Measurements from ENCODE around the gene SMAD3. TPM values are rescaled to one million over a fixed set of nuclear protein-coding genes. Genes with fewer than 3 reads are reported as not detected.
A peak's percentile ranks its signal among the peaks of the same experiment; 100 is the strongest.

SMAD3 gene
- total and polyA plus RNA-seq, 10 of the 15 experiments (the other 5 are each of a cell fraction or from before 2014, with no cell fraction given), result 5.6 to 43.2 (median 16.0) TPM

DNA sequence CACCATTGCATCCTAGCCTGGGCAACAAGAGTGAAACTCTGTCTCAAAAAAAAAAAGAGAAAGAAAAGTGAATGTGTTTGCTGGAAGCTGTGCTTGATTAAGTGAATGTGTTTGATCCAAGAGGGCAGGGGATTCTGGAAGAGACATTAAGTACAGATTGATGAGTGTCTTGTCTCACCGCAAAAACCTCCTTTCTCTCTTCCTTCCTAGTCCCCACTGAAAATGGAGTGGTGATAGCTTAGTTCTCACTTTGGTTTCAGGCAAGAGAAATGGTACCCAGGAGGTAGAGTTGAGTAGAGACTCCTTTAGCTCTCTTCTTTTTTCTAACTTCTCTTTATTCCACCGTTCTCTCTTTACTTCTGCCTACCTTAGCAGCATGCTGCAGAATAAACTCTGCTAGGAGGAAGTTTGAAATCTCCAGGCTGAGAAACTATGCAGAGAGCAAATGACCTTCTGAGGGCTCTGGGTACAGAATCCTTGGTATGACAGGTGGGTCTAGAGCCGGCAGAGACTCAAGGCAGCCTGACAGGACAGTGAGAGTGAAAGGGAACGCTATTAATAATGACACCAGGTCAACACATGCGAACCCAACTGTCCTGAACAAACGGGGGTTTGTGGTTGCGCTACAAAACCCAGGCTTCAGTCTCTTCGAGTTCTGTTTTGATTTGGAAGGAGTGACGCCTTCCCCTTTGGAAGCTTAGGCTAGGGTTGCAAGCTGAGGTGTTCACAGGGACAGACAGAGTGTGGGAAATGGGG lies 74.9 kb downstream of the SMAD3 start (continued):
- TF ChIP-seq CREM (IDR thresholded peaks at IDR 0.05; ENCODE audit: low read depth) (peak; percentile 67), EED (IDR thresholded peaks at IDR 0.05; ENCODE audit: low read depth) (peak; percentile 79), KAT2A (conservative IDR thresholded peaks at IDR 0.05; ENCODE audit: control insufficient read depth, low read depth, low read length) (no peak)

DNA sequence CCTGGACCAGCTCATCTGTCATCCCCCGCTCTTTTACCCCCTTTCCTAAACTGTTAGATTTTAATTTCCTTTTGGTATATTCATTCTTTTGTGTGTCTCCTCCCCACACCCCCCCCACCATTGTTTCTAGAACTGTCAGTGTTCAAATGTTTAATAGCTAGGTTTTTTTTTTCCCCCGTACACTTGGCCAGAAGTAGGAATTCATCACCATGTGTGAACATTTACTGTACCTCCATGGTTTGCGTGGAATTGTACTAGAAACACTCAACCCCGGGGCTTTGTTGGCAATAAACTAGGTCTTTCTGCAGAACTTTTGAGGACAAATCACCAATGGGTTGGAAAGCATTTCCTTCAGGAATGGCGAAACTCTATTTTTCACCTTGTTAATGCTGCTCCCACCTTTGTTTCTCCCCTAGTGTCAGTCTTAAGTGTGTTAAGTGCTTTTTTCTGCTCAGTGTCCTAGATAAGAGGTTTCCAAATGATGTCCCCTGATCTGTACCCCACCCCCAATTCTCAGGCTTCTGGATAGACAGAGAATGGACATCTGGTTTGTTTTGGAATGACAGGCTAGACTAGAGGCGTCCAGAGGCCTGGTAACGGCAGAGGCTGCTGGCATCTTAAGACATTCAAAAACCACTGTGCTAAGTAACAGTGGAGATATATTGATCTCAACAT lies 76.8 kb downstream of the SMAD3 start:
- H3K9me3 ChIP-seq (replicated peaks; ENCODE audit: control insufficient read depth, insufficient read depth, low read length), result no peaks in the 10 kb centered on the region
- no peaks in the 10 kb centered on the region for H3K27me3 ChIP-seq (replicated peaks in 1 of 2; ENCODE audit: control insufficient read depth in 2 of 2, insufficient read depth in 2 of 2, low read length in 1 of 2)
- intact Hi-C loops (cut with micrococcal nuclease; ENCODE audit: unreplicated experiment) (no loop called here), in situ Hi-C loops (cut with MboI) (no loop called here)
- DNase-seq (ENCODE audit: low read depth, low spot score) (no peak), ATAC-seq (no peak), FAIRE-seq (no peak)
- peaks cover 57% of the 10 kb centered on the region for H3K79me2 ChIP-seq (ENCODE audit: control insufficient read depth, insufficient read depth, low read length)
- H3K4me1 ChIP-seq (ENCODE audit: control insufficient read depth, insufficient read depth, low read length), result peaks cover 31% of the 10 kb centered on the region
- 96% methylated on average over 7 of the region's 7 CpGs for WGBS (ENCODE audit: insufficient coverage, insufficient replicate concordance, low lambda C conversion rate, missing lambda C conversion rate)
- no peak overlapping the region for H3K27ac ChIP-seq (ENCODE audit: control insufficient read depth, insufficient read depth)
- POLR2A ChIA-PET, result interaction anchor here (0.5 to 1.4 kb wide), 8 partner anchors 8 to 761 kb away, joined by 3 to 7 read pairs (median 4); no protein-coding TSS in a partner anchor
- H3K36me3 ChIP-seq (ENCODE audit: control insufficient read depth in 2 of 2, insufficient read depth in 2 of 2, low read length in 1 of 2), result no peaks in the 10 kb centered on the region; a peak in 3 of 4 replicates
- no peak overlapping the region for H3K9ac ChIP-seq (ENCODE audit: control insufficient read depth, insufficient read depth, low read length)
- RAD21 ChIA-PET (ENCODE audit: unreplicated experiment), result interaction anchor here (1.2 to 1.6 kb wide), 2 partner anchors 20 to 41 kb away, joined by 3 to 4 read pairs; no protein-coding TSS in a partner anchor
- no peak overlapping the region for H3K4me2 ChIP-seq (ENCODE audit: control insufficient read depth, insufficient read depth)
- SMC1A ChIA-PET (ENCODE audit: uncharacterized antibody, unreplicated experiment), result interaction anchor here (0.6 to 14.8 kb wide), 11 partner anchors 8 to 611 kb away, joined by 3 to 179 read pairs (median 4); no protein-coding TSS in a partner anchor
- H2AFZ ChIP-seq (ENCODE audit: control insufficient read depth, low read depth, low read length), result no peak overlapping the region
- H3K4me3 ChIP-seq, result no peak overlapping the region
- TF ChIP-seq FOS (IDR thresholded peaks at IDR 0.05; ENCODE audit: borderline replicate concordance, extremely low read depth, insufficient read length) (no peak), SMAD1 (IDR thresholded peaks at IDR 0.05; ENCODE audit: low read depth, partially characterized antibody) (no peak), IKZF2 (IDR thresholded peaks at IDR 0.05) (no peak), IRF4 (IDR thresholded peaks at IDR 0.05; ENCODE audit: low read depth, low read length) (no peak), MTA2 (IDR thresholded peaks at IDR 0.05; ENCODE audit: low read depth) (no peak), RCOR1 (conservative IDR thresholded peaks at IDR 0.05; ENCODE audit: low read depth, low read length) (no peak), RAD51 (IDR thresholded peaks at IDR 0.05) (no peak), CBX3 (IDR thresholded peaks at IDR 0.05; ENCODE audit: borderline replicate concordance, low read depth) (no peak), STAT3 (IDR thresholded peaks at IDR 0.05; ENCODE audit: low read depth, low read length) (no peak), SIN3A (IDR thresholded peaks at IDR 0.05; ENCODE audit: low read depth, low read length) (no peak), STAT1 (conservative IDR thresholded peaks at IDR 0.05) (no peak), ETV6 (conservative IDR thresholded peaks at IDR 0.05 in 1 of 2, IDR thresholded peaks at IDR 0.05 in 1 of 2; ENCODE audit: borderline replicate concordance in 1 of 2, low read depth in 1 of 2) (no peak), RUNX3 (IDR thresholded peaks at IDR 0.05; ENCODE audit: low read length) (no peak), POU2F2 (IDR thresholded peaks at IDR 0.05; ENCODE audit: borderline replicate concordance, low read depth, low read length) (no peak), SUPT20H (IDR thresholded peaks at IDR 0.05; ENCODE audit: borderline replicate concordance, control insufficient read depth, low read depth, low read length) (no peak), ZNF217 (IDR thresholded peaks at IDR 0.05) (no peak), PAX8 (IDR thresholded peaks at IDR 0.05) (no peak)
- TF ChIP-seq, protein P1, sequence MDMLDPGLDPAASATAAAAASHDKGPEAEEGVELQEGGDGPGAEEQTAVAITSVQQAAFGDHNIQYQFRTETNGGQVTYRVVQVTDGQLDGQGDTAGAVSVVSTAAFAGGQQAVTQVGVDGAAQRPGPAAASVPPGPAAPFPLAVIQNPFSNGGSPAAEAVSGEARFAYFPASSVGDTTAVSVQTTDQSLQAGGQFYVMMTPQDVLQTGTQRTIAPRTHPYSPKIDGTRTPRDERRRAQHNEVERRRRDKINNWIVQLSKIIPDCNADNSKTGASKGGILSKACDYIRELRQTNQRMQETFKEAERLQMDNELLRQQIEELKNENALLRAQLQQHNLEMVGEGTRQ (IDR thresholded peaks at IDR 0.05; ENCODE audit: borderline replicate concordance, low read depth, low read length), result no peak
- peaks cover 10% of the 10 kb centered on the region; the same call in 1 of the 2 replicates for H4K20me1 ChIP-seq (ENCODE audit: control insufficient read depth, insufficient read depth)
- no TSS peak for BruUV-seq (replicated peaks)
- CTCF ChIA-PET, result interaction anchor here (0.6 to 2.1 kb wide), 3 partner anchors 22 to 291 kb away, joined by 3 to 7 read pairs (median 3); no protein-coding TSS in a partner anchor
